Measurements from ENCODE around the gene BLTP2. TPM values are rescaled to one million over a fixed set of nuclear protein-coding genes. Genes with fewer than 3 reads are reported as not detected.
A peak's percentile ranks its signal among the peaks of the same experiment; 100 is the strongest.
"Not testable (repeated sequence)": the region's sequence is repeated elsewhere in the genome, so short reads cannot be mapped to it uniquely, and the experiment has no call there.

BLTP2 gene
- 63.3 TPM for total RNA-seq (ENCODE audit: insufficient read depth, low replicate concordance)

DNA sequence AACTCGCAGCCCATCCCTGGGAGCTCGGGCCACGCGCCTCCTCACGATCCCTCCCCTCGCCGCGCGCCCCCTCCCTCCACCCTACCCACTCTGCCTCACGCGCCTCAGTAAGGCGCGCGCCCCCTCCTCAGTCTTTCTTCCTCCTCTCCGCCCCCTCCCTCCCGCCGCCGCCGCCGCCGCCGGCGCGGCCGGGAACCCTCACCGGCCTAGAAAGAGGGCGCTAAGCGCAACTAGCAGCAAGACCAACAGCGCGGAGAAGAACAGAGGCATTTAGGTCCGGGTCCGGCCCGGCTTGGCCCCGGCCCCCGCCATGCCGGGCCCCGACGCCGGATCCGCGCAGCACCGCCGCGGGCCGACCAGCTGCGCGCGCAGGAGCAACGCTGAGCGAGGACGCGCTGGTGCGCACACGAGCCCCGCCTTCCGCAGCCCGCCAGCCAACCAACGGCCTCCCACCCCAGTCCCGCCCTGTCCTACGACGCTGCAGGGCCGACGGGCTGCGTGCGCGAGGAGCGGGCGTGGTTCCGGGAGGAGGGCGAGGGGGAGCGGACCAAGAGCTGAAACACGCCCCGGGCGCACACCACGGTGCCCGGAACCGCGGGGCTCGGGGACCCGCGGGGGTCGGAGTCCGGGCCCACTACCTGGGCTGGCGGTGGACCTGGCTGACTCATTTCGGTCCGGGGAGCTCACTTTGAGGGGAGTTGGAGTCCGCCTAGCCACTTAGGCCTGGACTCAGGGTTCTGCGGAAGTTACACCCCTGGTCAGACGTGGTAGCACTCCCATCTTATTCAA is at the start of gene BLTP2:
TSS of gene BLTP2 (minus strand) at position 372 of the 789 bp plus-strand sequence. CDS start at position 270, 102 bp downstream.
- peak; percentile 98 for DNase-seq (ENCODE audit: low spot score)

- no peak for DNase-seq (ENCODE audit: low spot score)
These were observed 48.9 kb upstream of the BLTP2 start for GRCh38 chr17:28693869-28694268.

- no peak for DNase-seq (ENCODE audit: low spot score)
These were observed 44.1 kb upstream of the BLTP2 start for GRCh38 chr17:28689011-28689410.

GRCh38 chr17:28688481-28688880 is 43.5 kb upstream of the BLTP2 start:
- no peak for DNase-seq (ENCODE audit: low spot score)

DNA sequence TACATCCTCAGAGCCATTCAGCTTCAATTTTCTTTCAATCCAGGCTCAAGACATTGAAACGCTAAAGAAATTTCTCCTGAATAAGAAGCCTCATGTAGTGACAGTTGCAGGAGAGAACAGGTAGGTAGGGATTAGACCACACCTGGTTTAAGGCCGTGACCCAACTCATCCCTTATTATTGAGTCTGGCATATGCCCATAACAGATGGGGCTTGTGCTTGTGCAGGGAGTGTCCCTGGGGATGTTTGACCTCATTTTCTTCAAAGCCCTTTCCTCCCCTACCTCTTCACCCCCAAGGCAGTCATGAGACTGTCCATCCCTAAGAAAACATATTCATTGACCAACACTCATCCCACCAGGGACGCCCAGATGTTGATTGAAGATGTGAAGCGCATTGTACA is 41.3 kb upstream of the BLTP2 start:
- DNase-seq (ENCODE audit: low spot score): no peak

GRCh38 chr17:28685366-28685765 is 40.4 kb upstream of the BLTP2 start:
- no peak for DNase-seq (ENCODE audit: low spot score)

DNA sequence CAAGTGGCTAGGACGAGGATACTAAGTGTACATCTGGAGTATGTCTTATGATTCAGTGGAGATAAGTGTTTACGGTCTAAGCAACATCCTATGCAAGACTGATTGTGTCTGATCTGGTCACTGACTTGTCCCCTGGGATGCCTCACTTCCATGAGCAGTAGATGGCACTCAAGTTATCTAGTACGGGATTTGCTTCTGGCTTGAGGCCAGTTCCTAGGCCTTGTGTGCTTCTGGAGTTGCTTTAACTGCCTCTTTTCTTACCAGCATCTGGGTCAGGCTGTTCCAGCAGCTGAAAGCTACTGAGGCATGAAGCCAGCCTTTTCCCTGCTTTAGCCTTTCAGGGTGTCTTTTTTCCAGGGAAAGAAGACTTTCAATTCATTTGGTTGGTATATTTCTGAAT is 40.0 kb upstream of the BLTP2 start:
- peak; percentile 94 for DNase-seq (ENCODE audit: low spot score)

DNA sequence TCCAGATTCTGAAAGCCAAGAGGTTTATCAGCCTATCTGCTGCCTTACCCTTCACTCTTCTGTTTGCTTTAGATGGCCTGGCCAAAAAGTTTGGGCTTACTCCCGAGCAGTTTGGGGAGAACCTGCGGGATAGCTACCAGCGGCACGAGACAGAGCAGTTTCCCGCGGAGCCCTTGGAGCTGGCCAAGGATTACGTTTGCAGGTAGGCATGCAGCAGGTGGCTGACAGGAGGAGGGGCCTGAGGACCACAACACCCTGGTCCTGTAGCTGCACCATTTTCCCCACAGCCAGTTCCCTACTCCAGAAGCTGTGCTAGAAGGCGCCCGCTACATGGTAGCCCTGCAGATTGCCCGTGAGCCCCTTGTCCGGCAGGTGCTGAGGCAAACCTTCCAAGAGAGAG is 37.7 kb upstream of the BLTP2 start:
- no peak for DNase-seq (ENCODE audit: low spot score)

DNA sequence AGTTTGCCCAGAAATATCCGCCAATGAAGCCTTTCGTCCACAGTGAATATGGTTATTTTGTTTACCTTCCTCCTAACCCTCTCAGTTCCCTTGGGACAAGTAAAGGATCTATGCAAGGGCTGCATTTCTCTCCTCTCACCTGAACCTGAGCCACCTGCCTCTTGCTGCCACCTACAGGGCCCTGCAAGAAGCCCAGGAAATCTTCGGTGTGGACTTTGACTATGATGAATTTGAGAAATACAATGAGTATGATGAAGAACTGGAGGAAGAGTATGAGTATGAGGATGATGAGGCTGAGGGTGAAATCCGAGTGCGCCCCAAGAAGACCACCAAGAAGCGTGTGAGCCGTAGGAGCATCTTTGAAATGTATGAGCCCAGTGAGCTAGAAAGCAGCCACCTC is 31.0 kb upstream of the BLTP2 start:
- DNase-seq (ENCODE audit: low spot score): no peak

DNA sequence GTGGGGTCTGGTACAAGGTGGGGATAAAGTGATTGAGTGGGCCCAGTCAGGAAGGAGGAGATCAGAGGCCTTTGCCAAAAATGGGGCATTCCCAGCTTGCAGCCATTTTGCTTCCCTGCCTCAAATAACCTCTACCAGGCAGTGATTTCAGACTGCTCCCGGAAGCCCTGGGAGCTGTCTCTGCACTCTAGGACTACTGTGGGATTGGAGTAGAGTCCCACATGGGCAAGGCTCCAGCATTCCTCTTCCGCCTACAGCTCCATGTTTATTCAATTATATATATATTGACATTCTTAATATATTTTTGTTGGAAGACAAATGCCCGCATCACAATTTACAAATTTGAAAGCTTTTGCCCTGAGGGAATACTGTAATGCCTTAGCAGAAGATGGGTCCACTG is 30.5 kb upstream of the BLTP2 start:
- DNase-seq (ENCODE audit: low spot score): no peak

- DNase-seq (ENCODE audit: low spot score): no peak
These were observed 25.0 kb upstream of the BLTP2 start for GRCh38 chr17:28669918-28670317.

GRCh38 chr17:28667870-28668269 is 22.9 kb upstream of the BLTP2 start:
- no peak for DNase-seq (ENCODE audit: low spot score)

- DNase-seq (ENCODE audit: low spot score): no peak
These were observed 21.0 kb upstream of the BLTP2 start for GRCh38 chr17:28665994-28666393.

DNA sequence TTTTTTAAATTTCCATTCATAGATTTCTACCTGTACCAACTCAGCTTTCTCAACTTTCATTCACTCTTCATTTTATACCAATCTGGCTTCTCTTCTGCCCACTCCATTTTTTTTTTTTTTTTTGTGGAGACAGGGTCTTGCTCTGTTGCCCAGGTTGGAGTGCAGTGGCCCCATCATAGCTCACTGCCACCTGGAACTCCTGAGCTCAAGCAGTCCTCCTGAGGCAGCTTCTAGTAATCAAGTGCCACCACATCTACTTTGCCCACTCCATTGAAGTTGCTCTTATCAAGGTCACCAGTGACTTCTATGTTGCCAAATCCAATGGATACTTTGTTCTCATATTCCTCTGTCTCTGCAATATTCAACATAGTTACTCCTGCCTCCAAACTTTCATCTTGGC is 18.8 kb upstream of the BLTP2 start:
- DNase-seq (ENCODE audit: low spot score): no peak

DNA sequence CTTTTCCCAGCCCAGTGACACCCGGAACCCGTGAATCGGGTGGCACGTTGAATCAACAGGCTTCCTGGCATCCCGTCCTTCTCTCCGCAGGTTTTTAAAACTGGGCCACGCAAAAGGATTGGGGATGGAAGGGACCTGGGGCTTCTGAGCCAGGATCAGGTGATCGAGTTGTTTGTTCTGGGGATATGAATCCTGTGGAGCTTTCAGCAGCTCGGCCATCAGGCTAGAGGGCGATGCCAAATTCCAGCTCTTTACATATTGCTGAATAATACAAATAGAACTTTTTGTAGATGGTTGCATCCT is 17.5 kb upstream of the BLTP2 start:
- DNase-seq (ENCODE audit: low spot score): no peak

GRCh38 chr17:28661635-28662526 is 16.9 kb upstream of the BLTP2 start, which contains the start of the genes SDF2 and SUPT6H:
SDF2 (minus strand) TSS chr17:28661906; CDS start chr17:28661876, 30 bp downstream.
SUPT6H (plus strand) TSS chr17:28662205; CDS start chr17:28673402, 11,197 bp downstream.
- peak; percentile 95 for DNase-seq (ENCODE audit: low spot score)

- not testable (repeated sequence) for DNase-seq (ENCODE audit: low spot score)
These were observed 14.5 kb upstream of the BLTP2 start for GRCh38 chr17:28659497-28659881.

DNA sequence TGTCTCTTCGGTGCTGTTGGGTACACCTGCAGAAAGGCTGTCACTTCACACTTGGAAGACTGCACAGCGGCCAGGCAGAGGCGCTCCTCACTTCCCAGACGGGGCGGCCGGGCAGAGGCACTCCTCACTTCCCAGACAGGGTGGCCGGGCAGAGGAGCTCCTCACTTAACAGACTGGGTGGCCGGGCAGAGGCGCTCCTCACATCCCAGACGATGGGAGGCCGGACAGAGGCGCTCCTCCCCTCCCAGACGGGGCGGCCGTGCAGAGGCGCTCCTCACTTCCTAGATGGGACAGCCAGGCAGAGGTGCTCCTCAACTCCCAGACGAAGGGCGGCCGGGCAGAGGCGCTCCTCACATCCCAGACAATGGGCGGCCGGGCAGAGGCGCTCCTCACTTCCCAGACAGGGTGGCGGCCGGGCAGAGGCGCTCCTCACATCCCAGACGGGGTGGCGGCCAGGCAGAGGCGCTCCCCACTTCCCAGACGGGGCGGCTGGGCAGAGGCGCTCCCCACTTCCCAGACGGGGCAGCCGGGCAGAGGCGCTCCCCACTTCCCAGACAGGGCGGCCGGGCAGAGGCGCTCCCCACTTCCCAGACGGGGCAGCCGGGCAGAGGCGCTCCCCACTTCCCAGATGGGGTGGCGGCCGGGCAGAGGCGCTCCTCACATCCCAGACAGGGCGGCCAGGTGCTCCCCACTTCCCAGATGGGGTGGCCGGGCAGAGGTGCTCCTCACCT is 14.0 kb upstream of the BLTP2 start:
- not testable (repeated sequence) for DNase-seq (ENCODE audit: low spot score)

DNA sequence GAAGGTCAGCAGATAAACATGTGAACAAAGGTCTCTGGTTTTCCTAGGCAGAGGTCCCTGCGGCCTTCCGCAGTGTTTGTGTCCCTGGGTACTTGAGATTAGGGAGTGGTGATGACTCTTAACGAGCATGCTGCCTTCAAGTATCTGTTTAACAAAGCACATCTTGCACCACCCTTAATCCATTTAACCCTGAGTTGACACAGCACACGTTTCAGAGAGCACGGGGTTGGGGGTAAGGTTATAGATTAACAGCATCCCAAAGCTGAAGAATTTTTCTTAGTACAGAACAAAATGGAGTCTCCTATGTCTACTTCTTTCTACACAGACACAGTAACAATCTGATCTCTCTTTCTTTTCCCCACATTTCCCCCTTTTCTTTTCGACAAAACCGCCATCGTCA is 13.4 kb upstream of the BLTP2 start:
- DNase-seq (ENCODE audit: low spot score): not testable (repeated sequence)

DNA sequence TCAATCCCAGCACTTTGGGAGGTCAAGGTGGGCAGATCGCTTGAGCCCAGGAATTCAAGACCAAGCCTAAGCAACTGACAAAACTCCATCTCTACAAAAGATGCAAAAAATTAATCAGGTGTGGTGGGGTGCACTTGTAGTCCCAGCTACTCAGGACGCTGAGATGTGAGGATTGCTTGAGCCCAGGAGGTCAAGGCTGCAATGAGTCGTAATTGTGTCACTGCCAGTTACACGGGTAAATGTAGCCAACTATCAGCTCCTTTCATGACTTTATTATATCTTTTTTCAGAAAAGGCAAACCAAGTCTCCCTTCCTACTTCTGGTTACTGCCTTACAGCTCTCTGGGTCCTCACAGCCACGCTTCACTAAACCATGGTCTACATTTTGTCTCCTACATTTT is 12.8 kb upstream of the BLTP2 start:
- no peak for DNase-seq (ENCODE audit: low spot score)

DNA sequence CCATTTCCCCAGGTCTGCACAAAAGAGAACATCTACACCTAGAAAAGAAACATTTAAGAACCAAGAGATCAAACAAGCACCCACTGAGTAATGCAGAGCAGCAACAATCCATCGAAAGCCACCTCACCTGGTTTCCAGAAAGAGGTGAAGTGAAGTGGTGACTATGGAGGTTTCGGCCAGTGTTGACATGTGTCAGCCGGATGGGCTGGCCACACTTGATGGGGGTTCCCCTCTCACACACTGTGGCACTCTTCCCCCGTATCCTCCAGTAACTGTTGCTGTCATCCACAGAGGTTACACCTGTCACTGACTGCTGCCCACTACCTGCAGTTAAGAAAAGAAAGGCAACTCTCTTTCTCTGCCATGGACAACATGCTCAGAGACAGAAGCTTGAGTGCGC is 10.2 kb upstream of the BLTP2 start:
- no peak for DNase-seq (ENCODE audit: low spot score)

DNA sequence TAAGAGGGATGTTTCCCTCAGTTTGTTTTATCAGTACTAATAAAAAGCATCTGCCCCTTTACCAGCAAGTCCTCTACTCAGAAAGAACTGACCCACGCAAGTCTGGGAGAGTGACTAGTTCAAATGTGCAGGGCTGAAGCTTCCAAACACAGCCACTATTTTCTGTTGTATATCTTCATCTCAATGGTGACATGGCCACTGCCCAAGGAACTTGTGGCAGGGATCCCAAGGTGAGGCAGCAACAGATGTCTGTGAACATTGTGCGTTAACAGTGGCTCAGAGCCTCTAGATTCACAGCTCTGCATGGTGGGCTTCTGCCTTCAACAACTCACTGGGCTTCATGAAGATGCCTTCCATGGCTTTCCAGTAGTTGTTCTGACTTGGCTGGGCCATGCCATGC is 3.7 kb upstream of the BLTP2 start:
- no peak for DNase-seq (ENCODE audit: low spot score)

Measured in umbilical cord (tissue), 2 donors.